GDM1 (cell line): ENCODE measurements around the gene HYAL4.
"Not testable (repeated sequence)": the region's sequence is repeated elsewhere in the genome, so short reads cannot be mapped to it uniquely, and the experiment has no call there.

ENCODE experiments used
- DNase-seq: peaks from one replicate; lab custom pipeline; 2025; lab: John Stamatoyannopoulos, UW

The HYAL4 gene

GRCh38 chr7:123844712-123845219 is at the start of gene HYAL4:
Gene HYAL4 (plus strand): TSS chr7:123845169. CDS start chr7:123868274, 23,105 bp downstream.
- DNase-seq: no peak

GRCh38 chr7:123795917-123796316 is 49.1 kb upstream of the HYAL4 start:
- no peak for DNase-seq

- DNase-seq: no peak
These were observed 48.4 kb upstream of the HYAL4 start for GRCh38 chr7:123796568-123796967.

GRCh38 chr7:123797673-123798531 is 47.1 kb upstream of the HYAL4 start:
- DNase-seq: no peak

GRCh38 chr7:123798532-123799188 is 46.3 kb upstream of the HYAL4 start:
- no peak for DNase-seq

- no peak for DNase-seq
These were observed 42.7 kb upstream of the HYAL4 start for GRCh38 chr7:123802249-123802648.

GRCh38 chr7:123805287-123805686 is 39.7 kb upstream of the HYAL4 start:
- no peak for DNase-seq

GRCh38 chr7:123809471-123809870 is 35.5 kb upstream of the HYAL4 start:
- no peak for DNase-seq

- no peak for DNase-seq
These were observed 33.9 kb upstream of the HYAL4 start for GRCh38 chr7:123811056-123811455.

GRCh38 chr7:123816916-123817315 is 28.1 kb upstream of the HYAL4 start:
- no peak for DNase-seq

GRCh38 chr7:123819001-123819400 is 26.0 kb upstream of the HYAL4 start:
- DNase-seq: no peak

- DNase-seq: not testable (repeated sequence)
These were observed 25.2 kb upstream of the HYAL4 start for GRCh38 chr7:123819795-123820194.

- DNase-seq: no peak
These were observed 24.1 kb upstream of the HYAL4 start for GRCh38 chr7:123820864-123821263.

- DNase-seq: no peak
These were observed 23.6 kb upstream of the HYAL4 start for GRCh38 chr7:123821320-123821719.

- no peak for DNase-seq
These were observed 20.8 kb upstream of the HYAL4 start for GRCh38 chr7:123823898-123824753.

GRCh38 chr7:123824754-123825067 is 20.3 kb upstream of the HYAL4 start:
- no peak for DNase-seq

- no peak for DNase-seq
These were observed 16.2 kb upstream of the HYAL4 start for GRCh38 chr7:123828805-123829204.

- no peak for DNase-seq
These were observed 8.3 kb upstream of the HYAL4 start for GRCh38 chr7:123836656-123837055.

- DNase-seq: not testable (repeated sequence)
These were observed 5.9 kb upstream of the HYAL4 start for GRCh38 chr7:123839106-123839505.

GRCh38 chr7:123844142-123844541 is 827 bp upstream of the HYAL4 start:
- not testable (repeated sequence) for DNase-seq

GRCh38 chr7:123845823-123846216 is 851 bp downstream of the HYAL4 start:
- no peak for DNase-seq

- DNase-seq: no peak
These were observed 1.4 kb downstream of the HYAL4 start for GRCh38 chr7:123846217-123846891.
